Liver (tissue), 3 donors: ENCODE measurements around the gene ZNF579.

Source experiments
- ATF3 ChIP-seq: IDR thresholded peaks from 2 replicates; pipeline ENCODE4 v1.6.1; 2016; ENCODE audit warnings: antibody characterized with exemption
- CTCF ChIP-seq: fragments of 150-350 bp; IDR thresholded peaks from 2 replicates; pipeline ENCODE4 v1.5.1; 2017; ENCODE audit warnings: improper control_type of control experiment, low read depth, low read length; ENCODE audit not compliant: missing input control
- EGR1 ChIP-seq, 2 donors: IDR thresholded peaks; 2 replicates each; pipeline ENCODE4 v1.6.1; 2016 to 2018; ENCODE audit warnings: antibody characterized with exemption in 2 of 2, low read depth in 2 of 2
- GABPA ChIP-seq, 2 donors: IDR thresholded peaks in 1 of 2; conservative IDR thresholded peaks in 1 of 2; 2 replicates each; pipeline ENCODE4 v1.6.1; 2016; ENCODE audit warnings: antibody characterized with exemption in 2 of 2, mild to moderate bottlenecking in 1 of 2, moderate library complexity in 1 of 2
- HNF4G ChIP-seq: IDR thresholded peaks from 2 replicates; pipeline ENCODE4 v1.6.1; 2016; ENCODE audit warnings: antibody characterized with exemption
- JUND ChIP-seq, 2 donors: IDR thresholded peaks; 2 replicates each; pipeline ENCODE4 v1.6.1; 2016; ENCODE audit warnings: antibody characterized with exemption in 2 of 2
- RAD21 ChIP-seq, 2 donors: IDR thresholded peaks; 2 replicates each; pipeline ENCODE4 v1.6.1; 2016; ENCODE audit warnings: antibody characterized with exemption in 2 of 2, mild to moderate bottlenecking in 2 of 2
- REST ChIP-seq: IDR thresholded peaks from 2 replicates; pipeline ENCODE4 v1.6.1; 2016; ENCODE audit warnings: antibody characterized with exemption, mild to moderate bottlenecking
- SP1 ChIP-seq: IDR thresholded peaks from 2 replicates; pipeline ENCODE4 v1.6.1; 2018; ENCODE audit warnings: antibody characterized with exemption, mild to moderate bottlenecking
- TAF1 ChIP-seq: conservative IDR thresholded peaks from 2 replicates; pipeline ENCODE4 v1.6.1; 2016; ENCODE audit warnings: antibody characterized with exemption, mild to moderate bottlenecking
- YY1 ChIP-seq: IDR thresholded peaks from 2 replicates; pipeline ENCODE4 v1.6.1; 2016; ENCODE audit warnings: antibody characterized with exemption, mild to moderate bottlenecking
- donor health status: healthy.
- donor health status: healthy.

GRCh38 chr19:55599842-55600661, 19.4 kb upstream of the ZNF579 start, which contains the start of gene ZNF524:
- TF ChIP-seq CTCF (no peak), YY1 (peak; percentile 99), JUND (IDR thresholded peaks at IDR 0.05) (no peak), TAF1 (no peak), REST (no peak), HNF4G (no peak), RAD21 (IDR thresholded peaks at IDR 0.05) (no peak), ATF3 (no peak), GABPA (IDR thresholded peaks at IDR 0.05 in 1 of 2, conservative IDR thresholded peaks at IDR 0.05 in 1 of 2) (no peak), EGR1 (IDR thresholded peaks at IDR 0.05; ENCODE audit: low read depth in 2 of 2) (no peak), SP1 (peak; percentile 4)
